Purkinje cell (primary cell): ENCODE data around the gene XRRA1. TPM values are rescaled to one million over a fixed set of nuclear protein-coding genes. Genes with fewer than 3 reads are reported as not detected.

Experiments
- polyA plus RNA-seq: library from polyadenylated mRNA; unstranded; fragments of >200 nt; fragmentation: Nextera tagmentation; gene quantifications from 2 replicates; pipeline ENCODE4 v1.2.1, GENCODE V29; 2014

Gene XRRA1
- 4.2 and 5.7 TPM in 2 replicates for polyA plus RNA-seq

GRCh38 chr11:74948898-74949752, at the start of gene XRRA1, which contains the start of gene SPCS2:
Gene XRRA1 (minus strand): TSS chr11:74949091. CDS start chr11:74940878, 8,213 bp downstream.
Gene SPCS2 (plus strand): TSS chr11:74949266. CDS start chr11:74949286, 20 bp downstream.

DNA sequence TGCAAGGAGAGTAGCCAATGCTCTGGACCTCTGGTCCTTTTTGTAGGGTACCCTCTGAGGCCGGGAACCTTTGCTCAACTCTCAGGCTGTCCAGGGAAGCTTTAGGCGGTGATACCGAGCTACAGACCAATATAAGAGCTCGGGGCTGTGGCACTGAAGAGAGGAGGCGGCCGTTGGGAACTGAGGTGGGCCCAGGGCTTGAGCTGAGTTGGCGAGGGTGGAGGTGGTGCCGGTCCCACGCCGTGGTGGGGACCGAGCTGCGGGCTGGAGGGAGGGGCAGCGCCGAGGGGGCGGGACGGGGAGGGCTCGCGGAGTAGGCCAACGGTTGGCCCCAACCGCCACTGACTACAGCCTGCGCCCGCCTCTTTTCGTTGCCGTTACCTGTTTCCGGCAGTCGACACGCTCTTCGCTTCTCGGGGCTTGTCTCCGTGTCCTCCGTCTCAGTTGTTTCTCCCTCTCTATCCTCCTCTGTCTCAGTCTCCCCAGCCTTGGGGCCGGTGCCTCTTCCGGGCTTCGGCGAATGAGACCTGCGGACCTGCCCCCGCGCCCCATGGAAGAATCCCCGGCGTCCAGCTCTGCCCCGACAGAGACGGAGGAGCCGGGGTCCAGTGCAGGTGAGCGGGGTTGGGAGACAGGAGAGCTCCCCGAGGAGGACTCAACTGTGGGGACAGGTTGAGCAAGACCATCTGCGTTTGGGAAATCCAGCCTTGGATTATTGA, 39.8 kb upstream of the XRRA1 start, which contains the start of gene NEU3:
NEU3 (plus strand) TSS at position 393 of the 719 bp plus-strand sequence; CDS start at position 521, 128 bp downstream.

Other genes starting within 250 kb of the XRRA1 start
- not detected in 2 replicates for gene CHRDL2, start 217.7 kb downstream of the XRRA1 start, polyA plus RNA-seq
- 0.40 and 0.43 TPM in 2 replicates for gene RNF169, start 200.2 kb downstream of the XRRA1 start, polyA plus RNA-seq
- 470 and 602 TPM in 2 replicates for gene SPCS2, start 175 bp upstream of the XRRA1 start, polyA plus RNA-seq
- 0.97 and 1.7 TPM in 2 replicates for gene NEU3, start 39.8 kb upstream of the XRRA1 start, polyA plus RNA-seq
- not detected in 2 replicates for gene OR2AT4, start 147.8 kb upstream of the XRRA1 start, polyA plus RNA-seq
- gene SLCO2B1, start 202.0 kb upstream of the XRRA1 start, polyA plus RNA-seq: 0.14 and 0.81 TPM in 2 replicates